Uterus (tissue), 2 donors: Measurements from ENCODE around the gene RAD51B.

Experiments
- POLR2A ChIP-seq, 2 donors: fragments of 450-650 bp; IDR thresholded peaks; one replicate each; pipeline ENCODE4 v1.6.1; 2016; ENCODE audit warnings: antibody characterized with exemption in 2 of 2, mild to moderate bottlenecking in 1 of 2, moderate library complexity in 1 of 2
- TF ChIP-seq, protein P1 (sequence below), 4 experiments: fragments of 200-600 bp in 2 of 4; fragments of 450-650 bp in 2 of 4; sonication (generic) in 2 of 4; IDR thresholded peaks; one replicate each; pipeline ENCODE4 v1.5.1; 2016 to 2019; ENCODE audit warnings: antibody characterized with exemption in 4 of 4, mild to moderate bottlenecking in 2 of 4, moderate library complexity in 1 of 4

DNA sequence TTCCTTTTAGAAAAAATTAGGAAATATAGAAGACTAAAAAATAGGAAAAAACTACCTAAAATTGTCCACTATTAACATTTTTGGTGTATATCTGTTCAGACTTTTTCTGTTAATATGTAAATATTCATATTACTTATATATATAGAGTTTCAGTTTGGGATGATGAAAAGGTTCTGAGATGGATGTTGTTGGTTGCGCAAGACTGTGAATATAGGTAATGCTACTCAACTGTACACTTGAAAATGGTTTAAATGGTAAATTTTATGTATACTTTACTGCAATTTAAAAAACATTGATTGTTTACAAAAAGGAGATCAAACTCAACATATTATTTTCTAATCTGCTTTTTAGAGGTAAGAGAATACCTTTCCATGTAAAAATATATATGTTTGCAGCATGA, 200.9 kb downstream of the RAD51B start:
- TF ChIP-seq, protein P1, sequence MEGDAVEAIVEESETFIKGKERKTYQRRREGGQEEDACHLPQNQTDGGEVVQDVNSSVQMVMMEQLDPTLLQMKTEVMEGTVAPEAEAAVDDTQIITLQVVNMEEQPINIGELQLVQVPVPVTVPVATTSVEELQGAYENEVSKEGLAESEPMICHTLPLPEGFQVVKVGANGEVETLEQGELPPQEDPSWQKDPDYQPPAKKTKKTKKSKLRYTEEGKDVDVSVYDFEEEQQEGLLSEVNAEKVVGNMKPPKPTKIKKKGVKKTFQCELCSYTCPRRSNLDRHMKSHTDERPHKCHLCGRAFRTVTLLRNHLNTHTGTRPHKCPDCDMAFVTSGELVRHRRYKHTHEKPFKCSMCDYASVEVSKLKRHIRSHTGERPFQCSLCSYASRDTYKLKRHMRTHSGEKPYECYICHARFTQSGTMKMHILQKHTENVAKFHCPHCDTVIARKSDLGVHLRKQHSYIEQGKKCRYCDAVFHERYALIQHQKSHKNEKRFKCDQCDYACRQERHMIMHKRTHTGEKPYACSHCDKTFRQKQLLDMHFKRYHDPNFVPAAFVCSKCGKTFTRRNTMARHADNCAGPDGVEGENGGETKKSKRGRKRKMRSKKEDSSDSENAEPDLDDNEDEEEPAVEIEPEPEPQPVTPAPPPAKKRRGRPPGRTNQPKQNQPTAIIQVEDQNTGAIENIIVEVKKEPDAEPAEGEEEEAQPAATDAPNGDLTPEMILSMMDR (IDR thresholded peaks at IDR 0.05), result no peak
- no peak for TF ChIP-seq POLR2A (IDR thresholded peaks at IDR 0.05)
